GM18868 (cell line): ENCODE measurements around the gene UBB.
A peak's percentile ranks its signal among the peaks of the same experiment; 100 is the strongest.

Experiments
- ATAC-seq: cut with Tn5 transposase; IDR thresholded peaks from one replicate; pipeline ENCODE4 v1.9.1; 2021; ENCODE audit warnings: mild to moderate bottlenecking, moderate library complexity; ENCODE audit not compliant: unreplicated experiment

Gene UBB

DNA sequence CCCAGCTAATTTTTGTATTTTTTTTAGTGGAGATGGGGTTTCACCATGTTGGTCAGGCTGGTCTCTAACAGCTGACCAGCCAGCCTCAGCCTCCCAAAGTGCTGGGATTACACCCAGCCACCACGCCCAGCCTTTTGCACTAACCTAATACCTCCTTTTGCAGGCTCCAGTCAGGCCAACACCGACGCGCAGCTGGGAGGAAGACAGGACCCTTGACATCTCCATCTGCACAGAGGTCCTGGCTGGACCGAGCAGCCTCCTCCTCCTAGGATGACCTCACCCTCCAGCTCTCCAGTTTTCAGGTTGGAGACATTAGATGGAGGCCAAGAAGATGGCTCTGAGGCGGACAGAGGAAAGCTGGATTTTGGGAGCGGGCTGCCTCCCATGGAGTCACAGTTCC lies 36.5 kb downstream of the UBB start:
- no peak for ATAC-seq

DNA sequence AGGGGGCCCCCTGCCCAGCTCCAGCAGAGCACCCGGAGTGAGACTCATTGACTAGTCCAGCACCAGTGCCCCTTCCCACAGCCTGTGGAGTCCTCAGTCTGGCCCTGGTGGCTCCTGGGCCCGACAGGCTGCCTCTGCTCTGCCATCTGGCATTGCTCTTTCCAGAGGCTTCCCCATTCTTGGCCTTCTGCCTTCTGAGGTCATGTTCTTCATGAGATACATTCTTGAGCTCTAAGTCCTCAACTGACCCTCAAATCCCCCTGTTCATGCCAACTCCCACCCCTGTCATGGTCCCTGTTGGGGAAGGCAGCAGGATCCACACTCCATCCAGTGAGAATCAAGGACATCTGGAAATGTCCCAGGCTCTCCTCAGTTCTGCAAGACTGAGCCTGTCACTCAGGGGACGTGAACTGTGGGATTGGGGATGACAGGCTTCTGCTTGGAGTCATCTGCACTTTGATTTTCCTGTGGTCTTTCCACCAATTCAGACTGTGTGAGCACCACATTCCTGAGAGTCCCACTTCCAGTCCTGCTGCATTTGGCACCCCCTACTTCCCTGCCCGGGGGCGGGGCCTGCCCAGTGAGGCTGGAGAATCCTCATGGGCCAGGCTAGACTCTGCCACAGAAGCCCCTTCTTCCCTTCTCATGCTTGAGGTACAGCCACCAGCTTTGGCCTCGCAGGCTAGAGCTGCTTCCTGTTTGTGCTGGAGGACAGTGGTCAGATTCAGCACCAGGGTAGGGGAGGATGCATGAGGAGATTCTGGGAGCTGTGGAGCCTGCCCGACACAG lies 37.2 kb downstream of the UBB start:
- ATAC-seq, result no peak

DNA sequence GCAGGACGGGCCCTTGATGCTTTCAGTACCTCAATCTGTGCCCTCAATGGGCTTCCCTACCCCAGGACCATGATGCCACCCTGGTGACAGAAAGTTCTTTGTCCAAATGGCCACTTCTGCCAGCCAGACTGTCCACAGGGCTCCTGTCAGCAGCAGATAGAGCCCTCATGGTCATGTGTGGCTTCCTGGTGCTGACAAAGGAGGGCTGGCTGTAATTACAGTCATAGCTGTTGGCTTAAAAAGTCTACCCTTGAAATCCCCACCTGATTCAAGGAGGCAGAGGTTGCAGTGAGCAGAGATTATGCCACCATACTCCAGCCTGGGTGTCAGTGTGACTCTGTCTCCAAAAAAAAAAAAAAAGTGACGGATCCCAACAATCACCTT lies 37.8 kb downstream of the UBB start:
- no peak for ATAC-seq

DNA sequence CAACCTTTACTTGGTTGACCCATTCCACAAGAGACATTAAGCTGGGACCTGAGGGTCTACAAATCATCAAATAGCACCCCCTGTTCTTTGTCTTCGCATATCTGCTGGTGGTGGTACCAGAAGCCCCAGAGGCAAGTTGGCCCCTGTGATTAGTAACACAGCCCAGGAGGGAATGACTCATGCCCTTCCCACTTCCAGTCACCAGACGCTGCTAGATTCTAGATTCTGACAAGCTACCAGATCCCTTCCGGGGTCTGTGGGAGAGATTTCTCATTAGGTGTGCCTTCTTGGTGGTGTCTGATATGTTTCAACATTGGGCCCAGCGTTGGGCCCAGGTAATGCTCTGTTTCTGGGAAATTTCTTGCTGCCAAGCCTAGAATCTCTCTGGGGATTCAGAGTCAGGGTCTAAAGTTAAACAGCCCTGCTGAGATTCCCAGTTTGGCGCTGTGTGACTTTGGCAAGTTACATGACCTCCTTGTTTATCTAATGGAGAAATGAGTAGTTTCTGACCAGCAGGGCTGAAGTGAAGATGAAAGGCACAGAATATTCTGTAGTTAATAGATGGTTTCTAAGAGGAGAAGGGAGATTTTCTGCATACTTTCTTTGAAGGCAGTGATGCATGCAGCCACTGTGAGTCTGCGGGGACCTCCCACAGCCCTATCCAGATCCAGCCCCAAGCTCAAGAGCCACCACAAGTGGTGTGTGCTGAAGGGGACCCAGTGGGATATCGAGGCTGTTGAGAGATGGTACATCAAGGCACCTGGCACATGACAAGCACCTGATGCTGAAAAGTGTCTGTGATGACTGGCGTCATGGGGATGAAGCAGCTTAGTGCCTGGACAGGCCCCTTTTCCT lies 38.4 kb downstream of the UBB start:
- peak; percentile 46 for ATAC-seq

DNA sequence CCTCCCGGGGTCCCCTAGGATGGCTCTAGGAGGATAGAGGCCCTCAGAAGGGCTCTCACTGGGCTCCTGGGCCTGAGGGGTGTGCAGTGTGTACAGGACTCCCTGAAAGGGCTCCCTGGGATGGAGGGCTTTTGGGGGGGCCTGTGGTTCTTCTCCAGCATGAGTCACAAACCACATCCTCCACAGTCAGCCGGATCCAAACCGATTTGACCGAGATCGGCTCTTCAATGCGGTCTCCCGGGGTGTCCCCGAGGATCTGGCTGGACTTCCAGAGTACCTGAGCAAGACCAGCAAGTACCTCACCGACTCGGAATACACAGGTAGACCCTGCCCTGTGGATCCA lies 39.0 kb downstream of the UBB start:
- no peak for ATAC-seq

DNA sequence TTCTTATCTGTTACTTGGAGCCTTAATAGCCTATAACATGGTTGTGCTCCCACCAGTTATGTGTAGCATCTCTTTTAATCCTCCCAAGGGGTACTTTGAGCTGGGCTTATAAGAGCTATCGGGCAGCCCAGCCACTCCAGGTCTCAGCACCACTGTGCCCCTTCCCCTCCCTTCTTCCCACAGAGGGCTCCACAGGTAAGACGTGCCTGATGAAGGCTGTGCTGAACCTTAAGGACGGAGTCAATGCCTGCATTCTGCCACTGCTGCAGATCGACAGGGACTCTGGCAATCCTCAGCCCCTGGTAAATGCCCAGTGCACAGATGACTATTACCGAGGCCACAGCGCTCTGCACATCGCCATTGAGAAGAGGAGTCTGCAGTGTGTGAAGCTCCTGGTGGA lies 41.5 kb downstream of the UBB start:
- no peak for ATAC-seq

DNA sequence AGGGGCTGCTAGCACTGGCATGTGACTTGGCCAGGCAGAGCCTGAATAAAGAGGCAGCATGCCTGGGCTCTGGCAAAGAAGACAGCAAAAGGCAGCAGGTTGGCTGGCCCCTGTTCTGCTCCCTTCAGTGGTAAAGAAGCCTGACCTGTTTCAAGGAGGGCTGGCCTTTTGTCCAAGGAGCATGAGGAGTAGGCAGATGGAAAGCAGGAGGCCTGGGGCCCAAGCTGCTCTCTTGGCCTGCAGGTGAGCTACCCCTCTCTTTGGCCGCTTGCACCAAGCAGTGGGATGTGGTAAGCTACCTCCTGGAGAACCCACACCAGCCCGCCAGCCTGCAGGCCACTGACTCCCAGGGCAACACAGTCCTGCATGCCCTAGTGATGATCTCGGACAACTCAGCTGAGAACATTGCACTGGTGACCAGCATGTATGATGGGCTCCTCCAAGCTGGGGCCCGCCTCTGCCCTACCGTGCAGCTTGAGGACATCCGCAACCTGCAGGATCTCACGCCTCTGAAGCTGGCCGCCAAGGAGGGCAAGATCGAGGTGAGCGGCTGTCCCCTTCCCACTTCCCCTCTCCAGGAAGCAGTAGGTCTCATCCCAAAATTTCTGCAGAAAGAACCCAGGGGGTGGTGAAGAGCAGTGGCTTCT lies 42.5 kb downstream of the UBB start:
- no peak for ATAC-seq

DNA sequence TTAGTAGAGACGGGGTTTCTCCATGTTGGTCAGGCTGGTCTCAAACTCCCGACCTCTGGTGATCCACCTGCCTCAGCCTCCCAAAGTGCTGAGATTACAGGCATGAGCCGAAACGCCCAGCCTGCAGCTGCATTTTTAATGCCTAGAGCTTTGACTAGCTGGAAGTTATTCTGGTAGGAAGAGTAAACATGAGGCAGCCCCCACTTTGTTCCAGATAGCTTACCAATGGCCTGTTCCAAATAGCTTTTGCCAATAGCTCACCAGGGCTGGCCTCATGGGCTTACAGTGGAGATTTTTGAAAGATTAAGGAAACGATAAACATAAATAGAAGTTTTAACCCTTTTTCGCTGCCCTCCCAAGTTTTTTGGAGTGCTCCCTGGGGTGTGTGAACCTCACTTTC lies 44.3 kb downstream of the UBB start:
- ATAC-seq, result no peak

DNA sequence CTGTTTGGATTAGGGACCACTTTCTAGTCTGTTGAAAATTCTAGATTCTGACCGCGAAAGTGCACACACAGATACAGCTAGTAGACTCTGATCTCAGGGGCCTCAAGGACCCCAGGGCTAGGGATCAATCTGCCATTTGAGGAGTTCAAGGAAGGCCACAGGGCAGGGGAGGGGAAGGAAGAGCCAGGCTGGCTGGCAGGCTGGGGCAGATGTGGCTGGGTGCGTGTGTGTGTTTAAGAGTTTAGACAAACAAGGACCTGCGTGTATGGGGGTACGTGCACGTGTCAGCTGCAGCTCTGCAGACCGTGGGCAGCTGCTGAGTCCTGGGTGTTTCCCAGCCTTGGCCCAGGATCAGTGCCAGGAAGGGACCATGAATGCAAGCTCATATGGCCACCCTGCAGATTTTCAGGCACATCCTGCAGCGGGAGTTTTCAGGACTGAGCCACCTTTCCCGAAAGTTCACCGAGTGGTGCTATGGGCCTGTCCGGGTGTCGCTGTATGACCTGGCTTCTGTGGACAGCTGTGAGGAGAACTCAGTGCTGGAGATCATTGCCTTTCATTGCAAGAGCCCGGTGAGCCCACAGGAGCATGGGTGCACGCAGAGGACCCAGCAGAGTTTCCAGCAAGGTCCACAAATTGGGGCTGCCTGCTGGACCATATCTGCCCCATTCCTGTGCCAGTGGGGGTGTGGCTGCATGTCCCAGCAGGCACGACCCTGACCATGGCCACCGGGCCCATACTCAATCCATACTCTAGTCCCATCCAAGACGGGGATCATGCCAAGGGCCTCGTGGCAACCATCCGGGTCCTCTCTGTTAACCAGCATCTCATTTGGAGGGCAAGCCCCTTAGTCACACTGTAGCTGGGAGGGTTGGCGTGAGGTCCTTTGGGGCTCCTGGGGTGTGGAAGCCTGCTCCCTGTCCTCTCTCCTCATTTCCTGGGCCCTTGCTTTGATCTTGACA lies 45.1 kb downstream of the UBB start:
- no peak for ATAC-seq

DNA sequence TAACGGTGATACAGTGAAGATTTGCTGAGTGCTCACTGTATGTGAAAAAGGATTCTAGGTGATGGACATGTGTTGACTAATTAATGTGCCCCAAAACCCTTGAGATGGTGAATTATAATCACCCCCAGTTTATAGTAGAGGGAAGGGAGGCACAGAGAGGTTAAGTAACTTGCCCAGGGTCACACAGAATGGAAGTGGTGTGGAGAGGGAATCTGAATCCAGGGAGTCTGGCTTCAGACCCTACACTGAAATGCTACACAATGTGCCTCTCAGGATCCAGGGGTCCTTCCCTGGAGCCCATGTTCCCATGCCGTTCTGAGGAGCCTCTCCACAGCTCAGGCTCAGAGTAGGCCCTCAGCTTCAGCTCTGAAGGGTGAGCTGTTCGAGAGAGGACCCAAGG lies 46.1 kb downstream of the UBB start:
- ATAC-seq, result no peak

DNA sequence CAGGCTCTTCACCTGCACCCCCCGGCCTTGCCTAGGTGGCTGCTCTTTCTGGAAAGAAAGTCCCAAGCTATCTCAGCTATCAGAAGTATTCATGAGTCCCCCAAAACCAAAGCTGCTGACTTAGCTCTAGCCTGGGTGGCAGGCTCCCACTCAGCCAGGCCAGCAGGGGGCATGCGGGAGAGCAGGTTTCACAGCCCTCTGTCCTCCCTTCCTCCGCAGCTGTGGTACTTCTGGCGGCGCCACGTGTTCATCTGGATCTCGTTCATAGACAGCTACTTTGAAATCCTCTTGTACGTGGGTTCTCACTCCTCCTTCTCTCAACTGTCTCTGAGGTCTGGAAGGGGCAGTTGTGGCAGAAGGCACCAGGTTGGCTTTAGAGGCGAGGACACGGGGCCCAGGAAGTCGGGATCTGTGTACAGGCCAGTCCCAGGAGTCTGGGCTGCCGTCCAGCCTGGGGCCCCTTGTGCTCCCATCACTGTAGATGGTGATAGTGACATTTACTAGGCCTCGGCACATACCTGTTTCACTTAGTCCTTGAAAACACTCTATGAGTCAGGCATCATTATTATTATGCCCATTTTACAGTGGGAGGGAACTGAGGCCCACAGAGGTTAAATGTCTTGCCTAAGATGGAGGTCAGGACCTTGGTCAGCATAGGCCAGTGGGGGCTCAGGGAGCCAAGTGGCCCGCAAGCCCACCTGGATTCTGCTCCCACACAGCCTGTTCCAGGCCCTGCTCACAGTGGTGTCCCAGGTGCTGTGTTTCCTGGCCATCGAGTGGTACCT lies 47.4 kb downstream of the UBB start:
- no peak for ATAC-seq

DNA sequence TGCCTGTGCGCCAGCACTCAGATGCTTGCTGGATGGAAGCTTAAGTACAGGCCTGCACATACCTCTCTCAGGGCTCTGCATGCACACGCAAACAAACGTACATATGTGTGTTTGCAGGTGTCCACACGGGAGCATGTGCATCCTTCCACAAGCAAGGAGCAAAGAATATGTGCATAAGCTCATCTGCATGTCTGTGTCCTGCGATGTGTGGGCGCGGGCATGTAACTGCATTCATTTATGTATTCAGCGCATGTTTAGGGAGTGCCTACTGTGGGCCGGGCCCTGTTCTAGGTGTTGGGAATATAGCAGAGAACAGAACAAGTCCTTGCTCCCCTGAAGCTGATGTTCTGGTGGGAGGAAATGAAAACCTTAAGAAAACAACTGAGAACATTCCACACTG lies 48.2 kb downstream of the UBB start:
- no peak for ATAC-seq

DNA sequence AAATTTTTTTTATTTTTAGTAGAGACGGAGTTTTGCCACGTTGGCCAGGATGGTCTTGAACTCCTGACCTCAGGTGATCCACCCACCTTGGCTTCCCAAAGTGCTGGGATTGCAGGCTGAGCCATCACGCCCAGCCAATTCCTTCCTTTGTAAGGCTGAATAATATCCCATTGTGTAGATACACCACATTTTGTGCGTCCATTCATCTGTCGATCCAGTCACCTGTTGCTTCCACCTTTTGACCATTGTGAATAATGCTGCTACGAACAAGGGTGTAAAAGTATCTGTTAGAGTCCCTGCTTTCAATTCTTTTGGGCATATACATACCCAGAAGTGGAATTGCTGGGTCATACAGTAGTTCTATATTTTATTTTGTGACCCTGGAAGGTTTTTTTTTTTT lies 49.8 kb downstream of the UBB start:
- ATAC-seq, result no peak

DNA sequence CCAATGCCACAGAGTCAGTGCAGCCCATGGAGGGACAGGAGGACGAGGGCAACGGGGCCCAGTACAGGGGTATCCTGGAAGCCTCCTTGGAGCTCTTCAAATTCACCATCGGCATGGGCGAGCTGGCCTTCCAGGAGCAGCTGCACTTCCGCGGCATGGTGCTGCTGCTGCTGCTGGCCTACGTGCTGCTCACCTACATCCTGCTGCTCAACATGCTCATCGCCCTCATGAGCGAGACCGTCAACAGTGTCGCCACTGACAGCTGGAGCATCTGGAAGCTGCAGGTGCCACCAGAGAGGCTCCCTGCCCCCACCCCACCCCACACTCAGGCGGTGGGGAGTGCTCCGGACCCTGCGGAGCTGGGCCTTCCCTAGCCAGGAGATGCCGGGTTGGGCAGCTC lies 51.1 kb downstream of the UBB start:
- no peak for ATAC-seq
